Neuron (in vitro differentiated cells): ENCODE data around the gene INSR.
"Not testable (repeated sequence)": the region's sequence is repeated elsewhere in the genome, so short reads cannot be mapped to it uniquely, and the experiment has no call there.

Source experiments
- H2AFZ ChIP-seq: one replicate; pipeline ENCODE4 v1.6.1; 2013; ENCODE audit warnings: low read depth, mild to moderate bottlenecking, inconsistent platforms, low read length, moderate library complexity
- H3K27me3 ChIP-seq: one replicate; pipeline ENCODE4 v1.6.1; 2013; ENCODE audit warnings: low read length; ENCODE audit not compliant: insufficient read depth
- H3K36me3 ChIP-seq: one replicate; pipeline ENCODE4 v1.6.1; 2013; ENCODE audit warnings: low read length; ENCODE audit not compliant: insufficient read depth
- H3K4me1 ChIP-seq: one replicate; pipeline ENCODE4 v1.6.1; 2013; ENCODE audit warnings: low read length; ENCODE audit not compliant: insufficient read depth
- H3K4me3 ChIP-seq: 2 replicates; pipeline ENCODE4 v1.5.1; 2013; ENCODE audit warnings: mild to moderate bottlenecking, low read length, moderate library complexity
- H3K9me3 ChIP-seq: one replicate; pipeline ENCODE4 v1.6.1; 2013; ENCODE audit warnings: low read length

The INSR gene

GRCh38 chr19:7312816-7313215, 18.6 kb upstream of the INSR start:
- Histone ChIP-seq H3K9me3 (peaks cover 4% of the 10 kb centered on the region), H3K27me3 (no peaks in the 10 kb centered on the region), H3K4me1 (no peaks in the 10 kb centered on the region), H3K36me3 (no peaks in the 10 kb centered on the region), H2AFZ (no peak overlapping the region), H3K4me3 (no peak overlapping the region)

GRCh38 chr19:7311911-7312310, 17.7 kb upstream of the INSR start:
- H3K4me3 ChIP-seq: no peak overlapping the region
- peaks cover 4% of the 10 kb centered on the region for H3K9me3 ChIP-seq
- H3K36me3 ChIP-seq: no peaks in the 10 kb centered on the region
- H3K27me3 ChIP-seq: no peaks in the 10 kb centered on the region
- H2AFZ ChIP-seq: no peak overlapping the region
- H3K4me1 ChIP-seq: no peaks in the 10 kb centered on the region

- not testable (repeated sequence) for H3K4me3 ChIP-seq, H3K36me3 ChIP-seq, H2AFZ ChIP-seq, H3K4me1 ChIP-seq, H3K9me3 ChIP-seq, H3K27me3 ChIP-seq
Observed at GRCh38 chr19:7308327-7308726, 14.1 kb upstream of the INSR start.

- Histone ChIP-seq H3K27me3 (no peaks in the 10 kb centered on the region), H3K4me1 (no peaks in the 10 kb centered on the region), H2AFZ (no peak overlapping the region), H3K9me3 (no peaks in the 10 kb centered on the region), H3K4me3 (no peak overlapping the region), H3K36me3 (no peaks in the 10 kb centered on the region)
Observed at GRCh38 chr19:7307590-7308218, 13.5 kb upstream of the INSR start.

- Histone ChIP-seq H3K27me3 (no peaks in the 10 kb centered on the region), H3K4me1 (no peaks in the 10 kb centered on the region), H2AFZ (no peak overlapping the region), H3K4me3 (no peak overlapping the region), H3K9me3 (no peaks in the 10 kb centered on the region), H3K36me3 (no peaks in the 10 kb centered on the region)
Observed at GRCh38 chr19:7304200-7304599, 10.0 kb upstream of the INSR start.

- no peaks in the 10 kb centered on the region for H3K27me3 ChIP-seq
Observed at GRCh38 chr19:7303470-7303869, 9.3 kb upstream of the INSR start.

GRCh38 chr19:7301525-7301924, 7.3 kb upstream of the INSR start:
- no peaks in the 10 kb centered on the region for H3K36me3 ChIP-seq

More at GRCh38 chr19:7303470-7303869, 9.3 kb upstream of the INSR start:
- no peaks in the 10 kb centered on the region for H3K9me3 ChIP-seq
- no peak overlapping the region for H2AFZ ChIP-seq
- H3K4me3 ChIP-seq: no peak overlapping the region
- no peaks in the 10 kb centered on the region for H3K4me1 ChIP-seq
- no peaks in the 10 kb centered on the region for H3K36me3 ChIP-seq

GRCh38 chr19:7297742-7298141, 3.5 kb upstream of the INSR start:
- no peaks in the 10 kb centered on the region for H3K36me3 ChIP-seq
- no peaks in the 10 kb centered on the region for H3K27me3 ChIP-seq
- H3K4me1 ChIP-seq: peaks cover 9% of the 10 kb centered on the region
- H2AFZ ChIP-seq: no peak overlapping the region
- H3K9me3 ChIP-seq: no peaks in the 10 kb centered on the region
- no peak overlapping the region for H3K4me3 ChIP-seq

More at GRCh38 chr19:7301525-7301924, 7.3 kb upstream of the INSR start:
- no peak overlapping the region for H2AFZ ChIP-seq
- H3K9me3 ChIP-seq: no peaks in the 10 kb centered on the region
- no peaks in the 10 kb centered on the region for H3K27me3 ChIP-seq
- no peaks in the 10 kb centered on the region for H3K4me1 ChIP-seq
- H3K4me3 ChIP-seq: no peak overlapping the region

- Histone ChIP-seq H2AFZ (no peak overlapping the region), H3K36me3 (no peaks in the 10 kb centered on the region), H3K9me3 (no peaks in the 10 kb centered on the region), H3K4me1 (peaks cover 11% of the 10 kb centered on the region), H3K4me3 (no peak overlapping the region), H3K27me3 (no peaks in the 10 kb centered on the region)
Observed at GRCh38 chr19:7295912-7296536, 1.8 kb upstream of the INSR start.

GRCh38 chr19:7294558-7295212, 471 bp upstream of the INSR start:
- peak overlapping the region; percentile 76 for H3K4me3 ChIP-seq
- H2AFZ ChIP-seq: peak overlapping the region; percentile 90
- peaks cover 11% of the 10 kb centered on the region for H3K4me1 ChIP-seq
- H3K27me3 ChIP-seq: no peaks in the 10 kb centered on the region
- no peaks in the 10 kb centered on the region for H3K9me3 ChIP-seq
- H3K36me3 ChIP-seq: no peaks in the 10 kb centered on the region

- Histone ChIP-seq H2AFZ (peak overlapping the region; percentile 90), H3K4me1 (peaks cover 11% of the 10 kb centered on the region), H3K36me3 (no peaks in the 10 kb centered on the region), H3K9me3 (no peaks in the 10 kb centered on the region), H3K27me3 (no peaks in the 10 kb centered on the region), H3K4me3 (peak overlapping the region; percentile 76)
Observed at GRCh38 chr19:7292950-7293761, 1.1 kb downstream of the INSR start.

- peak overlapping the region; percentile 76 for H3K4me3 ChIP-seq
Observed at GRCh38 chr19:7292352-7292949, 1.8 kb downstream of the INSR start.

More at GRCh38 chr19:7292352-7292949, 1.8 kb downstream of the INSR start:
- Histone ChIP-seq H3K27me3 (no peaks in the 10 kb centered on the region), H3K4me1 (peaks cover 11% of the 10 kb centered on the region), H3K36me3 (no peaks in the 10 kb centered on the region), H2AFZ (no peak overlapping the region), H3K9me3 (no peaks in the 10 kb centered on the region)
